DND-41 (cell line): ENCODE measurements around the gene ZFAND2A.

Experiments
- ATAC-seq: fragments of 200-7000 bp; cut with Tn5 transposase; 3 replicates; pipeline ENCODE4 v1.9.1; 2021; ENCODE audit warnings: low read depth; ENCODE audit not compliant: insufficient read depth
- DNase-seq: peaks from one replicate; pipeline ENCODE4 v3.0.0-alpha.2; 2020
- H2AFZ ChIP-seq: 2 replicates; pipeline ENCODE4 v1.6.0; 2012; ENCODE audit warnings: low read depth, low read length
- H3K27ac ChIP-seq: 2 replicates; pipeline ENCODE4 v1.5.1; 2012; ENCODE audit warnings: low read length, inconsistent platforms
- H3K27me3 ChIP-seq: fragments of 200-600 bp; sonication (generic); 2 replicates; pipeline ENCODE4 v1.6.0; 2012; ENCODE audit warnings: low read length, mild to moderate bottlenecking, inconsistent platforms; ENCODE audit not compliant: insufficient read depth, poor library complexity
- H3K36me3 ChIP-seq: 2 replicates; pipeline ENCODE4 v1.5.1; 2012; ENCODE audit warnings: low read length, inconsistent platforms; ENCODE audit not compliant: insufficient read depth
- H3K4me1 ChIP-seq: 2 replicates; pipeline ENCODE4 v1.5.1; 2012; ENCODE audit warnings: mild to moderate bottlenecking, low read length; ENCODE audit not compliant: insufficient read depth
- H3K4me2 ChIP-seq: 2 replicates; pipeline ENCODE4 v1.6.0; 2012; ENCODE audit warnings: mild to moderate bottlenecking, moderate library complexity, low read length, inconsistent platforms; ENCODE audit not compliant: insufficient read depth
- H3K4me3 ChIP-seq, 2 experiments: fragments of 200-600 bp in 1 of 2; shearing (Covaris generic) in 1 of 2; 2 replicates each; pipeline ENCODE4 v1.5.1; 2012 to 2016; ENCODE audit warnings: inconsistent platforms in 2 of 2, low read length in 2 of 2, mild to moderate bottlenecking in 2 of 2, low read depth in 1 of 2, moderate library complexity in 1 of 2
- H3K79me2 ChIP-seq: 2 replicates; pipeline ENCODE4 v1.6.0; 2012; ENCODE audit warnings: low read length, inconsistent platforms; ENCODE audit not compliant: insufficient read depth
- H3K9ac ChIP-seq: 2 replicates; pipeline ENCODE4 v1.6.0; 2012; ENCODE audit warnings: low read depth, mild to moderate bottlenecking, inconsistent platforms, low read length, moderate library complexity
- H3K9me3 ChIP-seq: 2 replicates; pipeline ENCODE4 v1.5.1; 2012; ENCODE audit warnings: low read length, moderate library complexity, mild to moderate bottlenecking, inconsistent platforms; ENCODE audit not compliant: insufficient read depth, severe bottlenecking
- H4K20me1 ChIP-seq: 2 replicates; pipeline ENCODE4 v1.6.0; 2012; ENCODE audit warnings: low read length; ENCODE audit not compliant: insufficient read depth
- EZH2 ChIP-seq: IDR thresholded peaks from 3 replicates; pipeline ENCODE4 v1.6.1; 2012; ENCODE audit warnings: borderline replicate concordance, low read depth, mild to moderate bottlenecking, moderate library complexity, low read length, inconsistent platforms; ENCODE audit not compliant: severe bottlenecking
- TF ChIP-seq, protein P1 (sequence below): IDR thresholded peaks from 2 replicates; pipeline ENCODE4 v1.5.1; 2012; ENCODE audit warnings: borderline replicate concordance, low read length, moderate library complexity, mild to moderate bottlenecking; ENCODE audit not compliant: poor library complexity, severe bottlenecking; ENCODE audit errors: extremely low read depth

Gene ZFAND2A

DNA sequence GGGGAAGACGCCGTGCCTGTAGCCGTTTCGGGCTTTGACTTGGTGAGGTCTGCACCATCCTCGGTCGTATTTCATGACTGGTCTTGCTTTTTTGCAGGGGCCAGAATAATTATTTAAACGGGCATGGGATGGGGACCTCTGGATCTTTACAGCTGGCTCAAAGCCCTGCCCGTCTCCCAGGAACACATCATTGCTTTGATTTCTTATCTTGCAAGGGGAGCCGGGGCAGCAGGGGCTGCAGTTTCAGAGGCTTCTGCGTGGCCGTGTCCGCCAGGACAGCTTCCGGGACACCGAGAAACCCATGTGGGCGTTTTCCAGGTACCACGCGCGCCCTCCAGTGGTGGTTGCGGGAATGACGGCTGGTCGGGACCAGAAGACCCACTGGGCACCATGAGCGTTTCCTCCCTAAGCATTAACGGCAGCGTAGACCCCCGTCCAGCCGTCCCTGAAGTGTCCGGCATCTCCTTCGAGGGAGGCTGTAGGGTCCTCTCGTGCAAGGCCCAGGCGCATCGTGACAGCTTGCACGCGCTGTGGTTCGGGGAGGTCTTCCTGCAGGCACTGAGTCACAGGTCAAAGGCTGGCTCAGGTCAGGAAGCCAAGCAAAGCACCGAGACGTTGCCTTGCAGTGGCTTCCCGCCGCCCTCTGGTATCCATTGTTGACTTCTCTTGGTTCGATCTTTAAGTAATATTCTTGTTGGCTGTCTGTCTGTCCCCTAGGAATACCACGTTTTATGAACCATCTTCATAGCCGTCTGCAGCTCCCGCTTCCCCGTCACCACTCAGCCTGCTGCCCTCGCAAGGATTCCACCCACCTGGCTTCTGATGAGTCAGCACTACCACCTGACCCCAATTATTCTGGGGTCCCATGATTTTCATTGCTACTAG is 16.2 kb upstream of the ZFAND2A start:
- H3K9me3 ChIP-seq = no peaks in the 10 kb centered on the region
- TF ChIP-seq EZH2 = no peak
- TF ChIP-seq, protein P1, sequence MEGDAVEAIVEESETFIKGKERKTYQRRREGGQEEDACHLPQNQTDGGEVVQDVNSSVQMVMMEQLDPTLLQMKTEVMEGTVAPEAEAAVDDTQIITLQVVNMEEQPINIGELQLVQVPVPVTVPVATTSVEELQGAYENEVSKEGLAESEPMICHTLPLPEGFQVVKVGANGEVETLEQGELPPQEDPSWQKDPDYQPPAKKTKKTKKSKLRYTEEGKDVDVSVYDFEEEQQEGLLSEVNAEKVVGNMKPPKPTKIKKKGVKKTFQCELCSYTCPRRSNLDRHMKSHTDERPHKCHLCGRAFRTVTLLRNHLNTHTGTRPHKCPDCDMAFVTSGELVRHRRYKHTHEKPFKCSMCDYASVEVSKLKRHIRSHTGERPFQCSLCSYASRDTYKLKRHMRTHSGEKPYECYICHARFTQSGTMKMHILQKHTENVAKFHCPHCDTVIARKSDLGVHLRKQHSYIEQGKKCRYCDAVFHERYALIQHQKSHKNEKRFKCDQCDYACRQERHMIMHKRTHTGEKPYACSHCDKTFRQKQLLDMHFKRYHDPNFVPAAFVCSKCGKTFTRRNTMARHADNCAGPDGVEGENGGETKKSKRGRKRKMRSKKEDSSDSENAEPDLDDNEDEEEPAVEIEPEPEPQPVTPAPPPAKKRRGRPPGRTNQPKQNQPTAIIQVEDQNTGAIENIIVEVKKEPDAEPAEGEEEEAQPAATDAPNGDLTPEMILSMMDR = peak; percentile 96
- DNase-seq = peak; percentile 82
- H3K27me3 ChIP-seq = no peaks in the 10 kb centered on the region
- H3K4me3 ChIP-seq = peak overlapping the region in 1 of 2 experiments; percentile 19; a peak in 2 of 4 replicates
- no peak overlapping the region for H3K27ac ChIP-seq
- no peaks in the 10 kb centered on the region for H3K36me3 ChIP-seq
- no peak overlapping the region for H3K9ac ChIP-seq
- H2AFZ ChIP-seq = peak overlapping the region; percentile 68
- H3K79me2 ChIP-seq = no peaks in the 10 kb centered on the region
- no peaks in the 10 kb centered on the region for H4K20me1 ChIP-seq
- ATAC-seq = peak; percentile 86
- H3K4me2 ChIP-seq = peak overlapping the region; percentile 54
- peaks cover 10% of the 10 kb centered on the region for H3K4me1 ChIP-seq

DNA sequence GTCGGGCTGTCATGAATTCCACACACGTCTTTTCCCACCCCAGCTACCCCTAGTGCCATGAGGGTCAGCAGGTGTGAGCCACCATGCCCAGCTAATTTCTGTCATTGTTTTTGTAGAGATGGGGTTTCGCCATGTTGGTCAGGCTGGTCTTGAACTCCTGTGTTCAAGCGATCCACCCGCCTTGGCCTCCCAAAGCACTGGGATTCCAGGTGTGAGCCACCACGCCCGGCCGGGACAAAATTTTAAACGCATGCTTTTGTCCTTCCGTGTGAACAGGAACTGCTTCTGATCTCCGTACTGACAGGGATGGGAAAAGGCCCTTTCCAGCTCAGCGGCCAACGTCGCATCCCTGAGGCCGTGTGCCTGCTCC is 15.6 kb upstream of the ZFAND2A start:
- DNase-seq = no peak
- Histone ChIP-seq H3K9ac (no peak overlapping the region), H3K27me3 (no peaks in the 10 kb centered on the region), H3K4me2 (peak overlapping the region; percentile 54), H2AFZ (peak overlapping the region; percentile 68), H3K9me3 (no peaks in the 10 kb centered on the region), H3K4me3 (0 out of 4 replicates have a peak overlapping the region, but pooled peaks of 1 of the 2 experiments have one; percentile 19), H3K27ac (no peak overlapping the region), H3K4me1 (peaks cover 12% of the 10 kb centered on the region), H3K79me2 (no peaks in the 10 kb centered on the region), H4K20me1 (no peaks in the 10 kb centered on the region), H3K36me3 (no peaks in the 10 kb centered on the region)
- ATAC-seq = no peak
- no peak for TF ChIP-seq EZH2
- TF ChIP-seq, protein P1 = no peak

DNA sequence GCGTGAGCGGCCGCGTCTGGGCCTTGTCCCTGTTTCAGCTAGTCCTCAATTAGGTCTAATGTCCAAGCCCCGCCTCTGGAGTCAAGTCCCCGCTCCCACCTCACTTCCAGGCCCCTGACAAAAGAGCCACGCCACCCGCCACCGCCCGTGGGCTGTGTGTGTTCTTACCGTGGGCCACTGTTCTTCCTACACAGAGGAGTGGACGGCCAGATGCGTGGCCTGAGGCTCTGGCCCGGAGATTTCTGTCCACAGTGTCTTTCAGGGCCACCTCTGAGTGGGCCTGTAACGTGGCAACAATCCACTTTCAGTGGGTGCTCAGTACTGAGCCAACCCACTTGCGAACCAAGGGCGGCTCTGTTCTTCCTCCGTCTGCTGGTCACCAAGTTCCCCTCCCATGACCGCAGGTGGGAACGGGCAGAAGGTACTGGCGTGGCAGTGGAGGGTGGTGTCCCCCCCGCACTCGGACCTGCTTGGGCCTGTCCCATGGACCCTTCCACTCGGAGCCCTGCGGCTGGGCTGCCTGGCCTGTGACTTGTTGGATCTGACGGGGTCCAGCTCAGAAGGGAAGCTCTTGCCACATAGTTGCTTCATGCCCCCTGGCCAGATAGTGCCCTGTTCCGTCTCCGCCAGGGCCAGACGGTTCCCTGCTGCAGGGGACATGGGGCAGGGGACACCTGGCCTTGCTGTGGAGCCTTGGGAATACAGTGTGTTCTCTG is 15.0 kb upstream of the ZFAND2A start:
- peaks cover 17% of the 10 kb centered on the region for H3K4me1 ChIP-seq
- H3K4me2 ChIP-seq = no peak overlapping the region
- H3K4me3 ChIP-seq = no peak overlapping the region
- H3K36me3 ChIP-seq = no peaks in the 10 kb centered on the region
- no peaks in the 10 kb centered on the region for H3K27me3 ChIP-seq
- H2AFZ ChIP-seq = no peak overlapping the region
- H3K9ac ChIP-seq = no peak overlapping the region
- TF ChIP-seq EZH2 = no peak
- TF ChIP-seq, protein P1 = no peak
- DNase-seq = no peak
- H4K20me1 ChIP-seq = no peaks in the 10 kb centered on the region
- H3K79me2 ChIP-seq = no peaks in the 10 kb centered on the region
- no peaks in the 10 kb centered on the region for H3K9me3 ChIP-seq
- ATAC-seq = no peak
- no peak overlapping the region for H3K27ac ChIP-seq
